Renal cortical epithelial cell (primary cell): ENCODE measurements around the gene TCF20. TPM values are rescaled to one million over a fixed set of nuclear protein-coding genes. Genes with fewer than 3 reads are reported as not detected.

Experiments used
- DNase-seq: peaks from one replicate; pipeline ENCODE4 v3.0.0-alpha.2; 2011; ENCODE audit warnings: low read depth
- total RNA-seq: library from RNA; depleted of rRNA; stranded (reverse); fragments of >200 nt; gene quantifications from 2 replicates; pipeline ENCODE4 v1.2.3, GENCODE V29; 2014

Gene TCF20
- total RNA-seq, 1 donor from 2014 or later: 44.0 TPM

- DNase-seq: peak; percentile 53
These were observed 30.0 kb upstream of the TCF20 start for GRCh38 chr22:42300259-42301076.

GRCh38 chr22:42299586-42300258 is 29.3 kb upstream of the TCF20 start:
- no peak for DNase-seq

- no peak for DNase-seq
These were observed 28.3 kb upstream of the TCF20 start for GRCh38 chr22:42298746-42299145.

- DNase-seq: no peak
These were observed 27.3 kb upstream of the TCF20 start for GRCh38 chr22:42297778-42298177.

- no peak for DNase-seq
These were observed 26.4 kb upstream of the TCF20 start for GRCh38 chr22:42296883-42297282.

GRCh38 chr22:42296381-42296853 is 26.0 kb upstream of the TCF20 start:
- DNase-seq: no peak

GRCh38 chr22:42294034-42294985 is 23.9 kb upstream of the TCF20 start:
- DNase-seq: peak; percentile 31

- DNase-seq: no peak
These were observed 22.5 kb upstream of the TCF20 start for GRCh38 chr22:42292732-42293520.

GRCh38 chr22:42291287-42291686 is 20.8 kb upstream of the TCF20 start:
- no peak for DNase-seq

- no peak for DNase-seq
These were observed 19.5 kb upstream of the TCF20 start for GRCh38 chr22:42289671-42290541.

GRCh38 chr22:42288791-42289190 is 18.3 kb upstream of the TCF20 start:
- no peak for DNase-seq

- no peak for DNase-seq
These were observed 16.9 kb upstream of the TCF20 start for GRCh38 chr22:42287174-42287890.

- DNase-seq: no peak
These were observed 15.8 kb upstream of the TCF20 start for GRCh38 chr22:42286205-42286604.

GRCh38 chr22:42285604-42286003 is 15.2 kb upstream of the TCF20 start:
- DNase-seq: no peak

GRCh38 chr22:42284643-42285181 is 14.3 kb upstream of the TCF20 start:
- no peak for DNase-seq

GRCh38 chr22:42284202-42284591 is 13.7 kb upstream of the TCF20 start:
- no peak for DNase-seq

- DNase-seq: no peak
These were observed 13.1 kb upstream of the TCF20 start for GRCh38 chr22:42283278-42284201.

- DNase-seq: no peak
These were observed 12.5 kb upstream of the TCF20 start for GRCh38 chr22:42282943-42283277.
